ENCODE data around the gene SH2D4B. TPM values are rescaled to one million over a fixed set of nuclear protein-coding genes. Genes with fewer than 3 reads are reported as not detected.

The SH2D4B gene
- total RNA-seq, 1 donor from 2014 or later = 1.4 TPM

GRCh38 chr10:80492848-80493521 lies 44.7 kb upstream of the SH2D4B start:
- Histone ChIP-seq H3K9me3 (no peaks in the 10 kb centered on the region), H3K4me1 (peaks cover 98% of the 10 kb centered on the region), H3K4me3 (no peak overlapping the region), H3K27ac (peak overlapping the region; percentile 59), H3K27me3 (ENCODE audit: low read depth) (no peaks in the 10 kb centered on the region), H3K36me3 (peaks cover 37% of the 10 kb centered on the region)
- ATAC-seq (no peak), DNase-seq (no peak)
- intact Hi-C loops (cut with DNase I) = no loop called here
- TF ChIP-seq CTCF (IDR thresholded peaks at IDR 0.05) = no peak

- TF ChIP-seq CTCF (IDR thresholded peaks at IDR 0.05) = no peak
- H3K4me1 ChIP-seq = peaks cover 98% of the 10 kb centered on the region
- DNase-seq (no peak), ATAC-seq (peak in 1 of 2 donors; percentile 6)
- no peaks in the 10 kb centered on the region for H3K27me3 ChIP-seq (ENCODE audit: low read depth)
- H3K27ac ChIP-seq = peak overlapping the region; percentile 59
- no peak overlapping the region for H3K4me3 ChIP-seq
- H3K36me3 ChIP-seq = peaks cover 37% of the 10 kb centered on the region
- intact Hi-C loops (cut with DNase I) = no loop called here
- no peaks in the 10 kb centered on the region for H3K9me3 ChIP-seq
These were observed 44.1 kb upstream of the SH2D4B start for GRCh38 chr10:80493522-80494051.

GRCh38 chr10:80496555-80497172 lies 41.0 kb upstream of the SH2D4B start:
- ATAC-seq (no peak), DNase-seq (no peak)
- Histone ChIP-seq H3K36me3 (peaks cover 10% of the 10 kb centered on the region), H3K27ac (peak overlapping the region; percentile 83), H3K4me3 (no peak overlapping the region), H3K27me3 (ENCODE audit: low read depth) (no peaks in the 10 kb centered on the region), H3K4me1 (peaks cover 98% of the 10 kb centered on the region), H3K9me3 (no peaks in the 10 kb centered on the region)
- no peak for TF ChIP-seq CTCF (IDR thresholded peaks at IDR 0.05)
- intact Hi-C loops (cut with DNase I) = no loop called here

- Histone ChIP-seq H3K4me1 (peaks cover 98% of the 10 kb centered on the region), H3K4me3 (no peak overlapping the region), H3K9me3 (no peaks in the 10 kb centered on the region), H3K36me3 (peaks cover 3% of the 10 kb centered on the region), H3K27ac (peak overlapping the region; percentile 83), H3K27me3 (ENCODE audit: low read depth) (no peaks in the 10 kb centered on the region)
- intact Hi-C loops (cut with DNase I) = no loop called here
- ATAC-seq (peak; percentile 4 to 6), DNase-seq (peak; percentile 67)
- no peak for TF ChIP-seq CTCF (IDR thresholded peaks at IDR 0.05)
These were observed 40.3 kb upstream of the SH2D4B start for GRCh38 chr10:80497187-80498077.

GRCh38 chr10:80498078-80498832 lies 39.4 kb upstream of the SH2D4B start:
- intact Hi-C loops (cut with DNase I) = no loop called here
- H3K27ac ChIP-seq = peak overlapping the region; percentile 83
- no peaks in the 10 kb centered on the region for H3K27me3 ChIP-seq (ENCODE audit: low read depth)
- DNase-seq = no peak
- H3K9me3 ChIP-seq = no peaks in the 10 kb centered on the region
- peaks cover 98% of the 10 kb centered on the region for H3K4me1 ChIP-seq
- H3K36me3 ChIP-seq = no peaks in the 10 kb centered on the region
- ATAC-seq = peak; percentile 0 to 9
- H3K4me3 ChIP-seq = no peak overlapping the region
- no peak for TF ChIP-seq CTCF (IDR thresholded peaks at IDR 0.05)
